Thoracic aorta (tissue), 2 donors: ENCODE data around the gene SCARB2. TPM values are rescaled to one million over a fixed set of nuclear protein-coding genes. Genes with fewer than 3 reads are reported as not detected.

Experiments used
- ATAC-seq: fragments of 150-250 bp; one replicate; pipeline ENCODE4 v1.8.0; 2017; ENCODE audit warnings: low read depth; ENCODE audit not compliant: insufficient number of reproducible peaks, low FRiP score
- DNase-seq: peaks from one replicate; pipeline ENCODE4 v3.0.0-alpha.2; 2020; ENCODE audit warnings: low spot score
- H3K27ac ChIP-seq, 2 donors: fragments of 200-600 bp; sonication (generic); 1 replicate in 1 of 2; 2 replicates in 1 of 2; pipeline ENCODE4 v1.5.1; 2016; ENCODE audit warnings: mild to moderate bottlenecking in 2 of 2, moderate library complexity in 2 of 2
- H3K27me3 ChIP-seq: fragments of 200-600 bp; sonication (generic); replicated peaks from 2 replicates; pipeline ENCODE4 v1.6.0; 2016; ENCODE audit warnings: mild to moderate bottlenecking; ENCODE audit not compliant: insufficient read depth
- H3K36me3 ChIP-seq: fragments of 200-600 bp; sonication (generic); one replicate; pipeline ENCODE4 v1.5.1; 2016
- H3K4me1 ChIP-seq, 2 donors: fragments of 200-600 bp; sonication (generic); 1 replicate in 1 of 2; 2 replicates in 1 of 2; pipeline versions ENCODE4 v1.5.1 to v1.6.0; 2016; ENCODE audit warnings: low read depth in 2 of 2, mild to moderate bottlenecking in 1 of 2; ENCODE audit not compliant: control insufficient read depth in 1 of 2
- H3K4me3 ChIP-seq: fragments of 200-600 bp; sonication (generic); 2 replicates; pipeline ENCODE4 v1.5.1; 2016; ENCODE audit warnings: mild to moderate bottlenecking
- H3K9me3 ChIP-seq: fragments of 200-600 bp; sonication (generic); 2 replicates; pipeline ENCODE4 v1.5.1; 2016
- total RNA-seq, 2 donors: library from RNA; depleted of rRNA; stranded (reverse); fragments of >200 nt; gene quantifications; one replicate each; pipeline versions ENCODE4 v1.1.0 to v1.2.3, GENCODE V29; 2016
- TF ChIP-seq, protein P1 (sequence below): fragments of 200-600 bp; sonication (generic); IDR thresholded peaks from one replicate; pipeline ENCODE4 v1.5.1; 2019; ENCODE audit warnings: antibody characterized with exemption

SCARB2 gene
- total RNA-seq, 2 donors from 2014 or later, result 133 to 165 TPM

DNA sequence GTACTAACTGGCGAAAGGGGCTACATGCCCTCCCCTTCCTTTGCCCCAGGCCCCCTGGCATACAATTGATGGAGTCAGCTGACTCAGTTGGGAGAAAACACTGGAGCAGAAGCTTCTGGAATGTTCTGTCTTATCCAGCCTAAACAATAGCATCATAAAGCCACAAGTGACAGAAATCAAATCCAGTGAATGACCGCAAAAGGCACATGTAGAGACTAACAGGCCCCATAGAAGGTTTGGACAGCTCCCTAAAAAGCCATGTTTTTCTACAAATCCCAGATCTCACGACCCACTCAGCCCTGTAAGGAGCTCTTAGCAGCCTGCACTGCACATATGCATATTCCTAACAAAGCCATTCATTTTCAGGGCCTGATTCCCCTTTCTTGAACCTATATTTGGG, 25.1 kb downstream of the SCARB2 start:
- ATAC-seq, result no peak
- Histone ChIP-seq H3K9me3 (no peaks in the 10 kb centered on the region), H3K27me3 (no peaks in the 10 kb centered on the region), H3K4me1 (peaks cover 25 to 42% of the 10 kb centered on the region in 2 donors), H3K27ac (peak overlapping the region; percentile 16 to 32), H3K4me3 (no peak overlapping the region), H3K36me3 (peaks cover 14% of the 10 kb centered on the region)
- TF ChIP-seq, protein P1, sequence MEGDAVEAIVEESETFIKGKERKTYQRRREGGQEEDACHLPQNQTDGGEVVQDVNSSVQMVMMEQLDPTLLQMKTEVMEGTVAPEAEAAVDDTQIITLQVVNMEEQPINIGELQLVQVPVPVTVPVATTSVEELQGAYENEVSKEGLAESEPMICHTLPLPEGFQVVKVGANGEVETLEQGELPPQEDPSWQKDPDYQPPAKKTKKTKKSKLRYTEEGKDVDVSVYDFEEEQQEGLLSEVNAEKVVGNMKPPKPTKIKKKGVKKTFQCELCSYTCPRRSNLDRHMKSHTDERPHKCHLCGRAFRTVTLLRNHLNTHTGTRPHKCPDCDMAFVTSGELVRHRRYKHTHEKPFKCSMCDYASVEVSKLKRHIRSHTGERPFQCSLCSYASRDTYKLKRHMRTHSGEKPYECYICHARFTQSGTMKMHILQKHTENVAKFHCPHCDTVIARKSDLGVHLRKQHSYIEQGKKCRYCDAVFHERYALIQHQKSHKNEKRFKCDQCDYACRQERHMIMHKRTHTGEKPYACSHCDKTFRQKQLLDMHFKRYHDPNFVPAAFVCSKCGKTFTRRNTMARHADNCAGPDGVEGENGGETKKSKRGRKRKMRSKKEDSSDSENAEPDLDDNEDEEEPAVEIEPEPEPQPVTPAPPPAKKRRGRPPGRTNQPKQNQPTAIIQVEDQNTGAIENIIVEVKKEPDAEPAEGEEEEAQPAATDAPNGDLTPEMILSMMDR, result no peak
- DNase-seq, result no peak

DNA sequence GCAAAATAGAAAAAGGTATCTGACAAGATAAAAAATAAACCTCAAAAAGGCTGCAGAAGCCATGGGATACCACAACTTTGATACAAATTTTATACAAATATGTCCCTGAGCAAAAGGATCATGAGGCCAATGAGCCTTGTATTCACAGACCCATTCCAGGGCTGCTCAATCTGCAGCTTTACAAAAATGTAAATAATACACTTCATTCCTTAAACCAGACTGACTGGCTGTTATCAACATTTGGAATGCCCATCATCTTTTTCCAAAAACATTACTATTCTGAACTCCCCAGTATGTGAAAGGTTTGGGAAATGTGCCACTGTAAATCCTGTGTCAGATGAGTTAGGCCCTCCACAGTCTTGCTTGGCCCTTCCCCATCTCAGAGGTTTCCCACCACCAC, 25.5 kb downstream of the SCARB2 start:
- DNase-seq, result no peak
- Histone ChIP-seq H3K27me3 (no peaks in the 10 kb centered on the region), H3K4me1 (peaks cover 23 to 38% of the 10 kb centered on the region in 2 donors), H3K9me3 (no peaks in the 10 kb centered on the region), H3K27ac (peak overlapping the region; percentile 16 to 32), H3K36me3 (peaks cover 11% of the 10 kb centered on the region), H3K4me3 (no peak overlapping the region)
- ATAC-seq, result no peak
- TF ChIP-seq, protein P1, result no peak

DNA sequence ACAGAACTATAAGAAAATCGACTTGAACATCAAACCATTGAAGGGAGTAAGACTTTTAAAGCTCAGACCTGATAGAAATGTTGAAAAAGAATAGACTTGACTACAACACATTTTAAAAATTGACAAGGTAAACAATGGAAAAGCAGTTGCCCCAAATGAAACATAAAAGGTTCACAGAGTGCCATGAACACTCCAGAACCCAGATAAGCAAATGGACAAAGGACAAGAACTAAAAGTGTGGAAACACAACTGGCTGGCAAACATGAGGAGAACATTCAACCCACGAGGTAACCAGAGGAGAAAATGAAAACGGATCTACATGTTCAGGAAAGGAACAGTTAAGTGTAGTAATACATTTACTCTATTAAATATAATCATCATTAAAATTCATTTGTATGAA, 26.5 kb downstream of the SCARB2 start:
- Histone ChIP-seq H3K27me3 (no peaks in the 10 kb centered on the region), H3K4me3 (no peak overlapping the region), H3K27ac (peak overlapping the region in 1 of 2 donors; percentile 11), H3K4me1 (peaks cover 17 to 32% of the 10 kb centered on the region in 2 donors), H3K9me3 (no peaks in the 10 kb centered on the region), H3K36me3 (peaks cover under 1% of the 10 kb centered on the region)
- ATAC-seq (no peak), DNase-seq (no peak)
- TF ChIP-seq, protein P1, result no peak

DNA sequence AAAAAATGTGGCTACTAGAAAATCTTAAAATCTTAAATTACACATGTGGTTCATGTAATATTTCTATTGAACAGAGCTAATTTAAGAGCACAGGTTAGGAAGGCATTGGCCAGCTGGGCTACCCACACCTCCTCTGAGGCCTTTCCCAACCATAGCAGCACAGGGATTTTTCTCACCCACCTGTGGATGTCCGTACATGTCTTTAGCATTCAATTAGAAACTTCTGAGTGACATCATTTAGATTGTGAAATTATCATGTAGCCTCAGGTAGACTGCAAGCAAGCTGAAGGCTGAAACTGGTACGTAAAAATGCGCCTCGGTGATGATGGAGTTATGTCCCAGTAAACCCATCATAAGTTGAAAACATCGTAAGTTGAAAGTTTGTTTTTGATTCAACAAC, 31.2 kb downstream of the SCARB2 start:
- DNase-seq, result no peak
- Histone ChIP-seq H3K9me3 (no peaks in the 10 kb centered on the region), H3K27me3 (no peaks in the 10 kb centered on the region), H3K27ac (no peak overlapping the region), H3K36me3 (no peaks in the 10 kb centered on the region), H3K4me3 (no peak overlapping the region), H3K4me1 (peaks cover 4 to 11% of the 10 kb centered on the region in 2 donors)
- TF ChIP-seq, protein P1, result no peak
- no peak for ATAC-seq

GRCh38 chr4:76179398-76180318, 34.0 kb downstream of the SCARB2 start:
- Histone ChIP-seq H3K4me3 (no peak overlapping the region), H3K4me1 (no peaks in the 10 kb centered on the region), H3K27ac (no peak overlapping the region), H3K36me3 (peaks cover 8% of the 10 kb centered on the region), H3K27me3 (no peaks in the 10 kb centered on the region), H3K9me3 (no peaks in the 10 kb centered on the region)
- TF ChIP-seq, protein P1, result peak; percentile 92
- ATAC-seq, result no peak
- peak; percentile 47 for DNase-seq
